HG03097 (cell line): ENCODE measurements around the gene SPIRE2.

ENCODE experiments used
- ATAC-seq: cut with Tn5 transposase; IDR thresholded peaks from one replicate; pipeline ENCODE4 v1.9.1; 2021; ENCODE audit not compliant: unreplicated experiment, low FRiP score

Gene SPIRE2

GRCh38 chr16:89893642-89894548, 65.6 kb downstream of the SPIRE2 start:
- no peak for ATAC-seq

- no peak for ATAC-seq
Observed at GRCh38 chr16:89895482-89896250, 67.4 kb downstream of the SPIRE2 start.

GRCh38 chr16:89897204-89897603, 68.9 kb downstream of the SPIRE2 start:
- ATAC-seq = no peak

- no peak for ATAC-seq
Observed at GRCh38 chr16:89898201-89898967, 70.1 kb downstream of the SPIRE2 start.

- ATAC-seq = no peak
Observed at GRCh38 chr16:89899879-89900481, 71.7 kb downstream of the SPIRE2 start.

GRCh38 chr16:89900885-89901284, 72.6 kb downstream of the SPIRE2 start:
- ATAC-seq = no peak

- ATAC-seq = no peak
Observed at GRCh38 chr16:89902980-89903379, 74.7 kb downstream of the SPIRE2 start.

GRCh38 chr16:89903908-89904515, 75.7 kb downstream of the SPIRE2 start:
- ATAC-seq = no peak

- no peak for ATAC-seq
Observed at GRCh38 chr16:89904606-89905510, 76.6 kb downstream of the SPIRE2 start.

- no peak for ATAC-seq
Observed at GRCh38 chr16:89905511-89906139, 77.3 kb downstream of the SPIRE2 start.

GRCh38 chr16:89906140-89907025, 78.1 kb downstream of the SPIRE2 start:
- no peak for ATAC-seq

GRCh38 chr16:89907055-89907814, 79.0 kb downstream of the SPIRE2 start:
- no peak for ATAC-seq

GRCh38 chr16:89908236-89908635, 80.0 kb downstream of the SPIRE2 start:
- no peak for ATAC-seq

GRCh38 chr16:89909777-89910716, 81.8 kb downstream of the SPIRE2 start:
- ATAC-seq = no peak

GRCh38 chr16:89910717-89911354, 82.6 kb downstream of the SPIRE2 start:
- no peak for ATAC-seq
